Psoas muscle (tissue), 8 donors: ENCODE data around the gene COA3. TPM values are rescaled to one million over a fixed set of nuclear protein-coding genes. Genes with fewer than 3 reads are reported as not detected.

Source experiments
- ATAC-seq, 4 donors: fragments of 200-7000 bp; cut with Tn5 transposase; one replicate each; pipeline ENCODE4 v1.9.1; 2020; ENCODE audit warnings: moderate library complexity in 3 of 4, mild to moderate bottlenecking in 2 of 4
- DNase-seq, 2 donors: peaks; one replicate each; pipeline ENCODE4 v3.0.0-alpha.2; 2020
- H3K27ac ChIP-seq: fragments of 200-600 bp; one replicate; pipeline ENCODE4 v1.8.0; 2022
- H3K27me3 ChIP-seq, 3 donors: fragments of 200-600 bp in 1 of 3; one replicate each; pipeline versions ENCODE4 v1.6.1 to v1.8.0; 2013 to 2022; ENCODE audit warnings: low read length in 2 of 3, mild to moderate bottlenecking in 2 of 3, moderate library complexity in 1 of 3; ENCODE audit not compliant: insufficient read depth in 3 of 3
- H3K36me3 ChIP-seq, 2 donors: fragments of 200-600 bp in 1 of 2; one replicate each; pipeline versions ENCODE4 v1.6.1 to v1.8.0; 2013 to 2022; ENCODE audit warnings: low read depth in 1 of 2, mild to moderate bottlenecking in 1 of 2, moderate library complexity in 1 of 2; ENCODE audit not compliant: insufficient read depth in 1 of 2
- H3K4me1 ChIP-seq: fragments of 200-600 bp; one replicate; pipeline ENCODE4 v1.8.0; 2022
- H3K4me3 ChIP-seq: fragments of 200-600 bp; one replicate; pipeline ENCODE4 v1.8.0; 2022; ENCODE audit warnings: mild to moderate bottlenecking
- H3K9me3 ChIP-seq: fragments of 200-600 bp; one replicate; pipeline ENCODE4 v1.8.0; 2022
- CTCF ChIP-seq: fragments of 200-600 bp; IDR thresholded peaks from one replicate; pipeline ENCODE4 v1.8.0; 2022; ENCODE audit warnings: antibody characterized with exemption
- WGBS, 3 donors: extraction: QIAGEN DNeasy Blood & Tissue Kit; methylation state at CpG; one replicate each; pipeline versions ENCODE4 v1.1.6 to v1.1.7; 2013; 5-methylcytosine and 5-hydroxymethylcytosine counted together
- intact Hi-C, 2 donors: fragments of 100-400 bp; cut with DNase I; formaldehyde crosslinking; loops; one replicate each; pipeline versions ENCODE4 v1.11.0 to v1.14.2; 2022
- polyA plus RNA-seq, 3 donors: library from polyadenylated mRNA; stranded (reverse); fragments of 200-250 nt; gene quantifications; one replicate each; pipeline ENCODE4 v1.2.3, GENCODE V29; 2013
- total RNA-seq, 4 donors: library from RNA; stranded (reverse); fragmentation: NEBNext Ultra II Directional in 2 of 4; extraction: Animal tissue kit (Norgen Biotek cat#: 25700) in 2 of 4; gene quantifications; one replicate each; pipeline versions ENCODE4 v1.2.1 to v1.2.4, GENCODE V29; 2021 to 2023
- donor health status: healthy with polysubstance abuse.
- donor health status: DM: no; HTN: no; CAD: no; lungs with moderate emphysema.
- donor health status: Bipolar disorder and iron deficiency.
- donor health status: healthy.
- donor health status: DM: yes; HTN: yes; CAD: no.
- donor health status: DM: no; HTN: no; CAD: no.
- donor health status: DM: no; HTN: no; CAD: no.
- donor health status: DM: yes; HTN: yes; CAD: no.

COA3 gene
- total and polyA plus RNA-seq, 7 donors: 69.1 to 167 (median 85.2) TPM

- intact Hi-C loops: no loop called here
- whole genome bisulfite sequencing, 3 donors: 56 to 66% (median 62%) methylated on average over 3 of the region's 3 CpGs
Measured at GRCh38 chr17:42754782-42755181, 43.7 kb downstream of the COA3 start.

DNA sequence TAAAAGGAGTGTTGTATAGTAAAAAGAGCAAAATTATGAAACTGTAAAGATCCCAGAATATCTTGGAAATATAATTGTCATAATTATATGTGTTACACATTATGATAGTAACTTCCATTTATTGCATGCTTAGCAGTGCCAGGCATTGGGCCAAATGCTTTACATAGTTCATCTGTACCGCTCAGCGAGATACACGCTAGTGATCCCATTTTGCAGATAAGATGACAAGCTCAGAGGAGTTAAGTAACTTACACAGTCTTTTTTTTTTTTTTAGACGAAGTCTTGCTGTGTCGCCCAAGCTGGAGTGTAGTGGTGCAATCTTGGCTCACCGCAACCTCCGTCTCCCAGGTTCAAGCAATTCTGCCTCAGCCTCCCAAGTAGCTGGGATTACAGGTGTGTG lies 46.9 kb downstream of the COA3 start:
- WGBS, 3 donors: 54 to 59% (median 59%) methylated on average over 7 of the region's 7 CpGs
- Histone ChIP-seq H3K4me3 (no peak overlapping the region), H3K36me3 (no peaks in the 10 kb centered on the region), H3K27me3 (no peaks in the 10 kb centered on the region), H3K4me1 (peaks cover 5% of the 10 kb centered on the region), H3K9me3 (no peaks in the 10 kb centered on the region), H3K27ac (no peak overlapping the region)
- TF ChIP-seq CTCF: no peak
- no peak for DNase-seq
- ATAC-seq: no peak
- intact Hi-C loops: no loop called here

More at GRCh38 chr17:42754782-42755181, 43.7 kb downstream of the COA3 start:
- H3K4me1 ChIP-seq: peaks cover 5% of the 10 kb centered on the region
- TF ChIP-seq CTCF: no peak
- no peak overlapping the region for H3K4me3 ChIP-seq
- H3K27ac ChIP-seq: no peak overlapping the region
- DNase-seq (peak; percentile 83 to 91), ATAC-seq (peak; percentile 28 to 90 (median 82))
- H3K27me3 ChIP-seq: peaks cover 0 to 9% (median 0%) of the 10 kb centered on the region in 3 donors
- H3K9me3 ChIP-seq: no peaks in the 10 kb centered on the region
- H3K36me3 ChIP-seq: no peaks in the 10 kb centered on the region

DNA sequence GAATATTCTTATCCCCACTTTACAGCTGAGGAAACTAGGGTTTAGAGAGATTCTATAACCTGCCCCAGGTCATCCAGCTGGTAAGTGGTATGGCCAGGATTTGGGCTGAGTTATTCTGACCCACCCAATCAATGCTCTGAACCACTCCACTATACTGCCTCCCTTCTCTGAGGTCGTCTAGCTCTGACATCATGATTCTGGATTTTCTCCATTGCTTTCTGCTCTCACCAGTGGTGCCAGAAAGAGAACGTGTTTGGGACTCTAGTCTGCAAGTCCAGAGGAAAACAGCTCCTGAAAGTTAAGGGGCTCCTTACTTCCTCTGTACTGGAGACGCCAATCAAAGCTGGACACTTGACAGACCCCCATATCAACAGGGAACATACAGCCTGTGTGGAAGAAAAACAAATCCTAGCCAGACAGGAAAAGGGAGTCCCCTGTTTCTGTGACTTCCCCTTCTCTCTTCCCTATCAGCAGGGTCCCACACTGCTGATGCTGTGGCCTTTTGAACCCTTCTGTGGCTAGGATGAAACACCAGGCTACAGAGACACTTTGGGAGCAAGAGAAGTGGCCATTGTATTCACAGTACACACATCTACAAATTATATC lies 47.7 kb downstream of the COA3 start:
- no peak for TF ChIP-seq CTCF
- no peak overlapping the region for H3K27ac ChIP-seq
- H3K4me3 ChIP-seq: no peak overlapping the region
- no peaks in the 10 kb centered on the region for H3K27me3 ChIP-seq
- peaks cover 5% of the 10 kb centered on the region for H3K4me1 ChIP-seq
- no peaks in the 10 kb centered on the region for H3K36me3 ChIP-seq
- ATAC-seq (no peak), DNase-seq (no peak)
- intact Hi-C loops: no loop called here
- 24 to 43% (median 27%) methylated on average over 3 of the region's 3 CpGs for WGBS, 3 donors
- no peaks in the 10 kb centered on the region for H3K9me3 ChIP-seq

DNA sequence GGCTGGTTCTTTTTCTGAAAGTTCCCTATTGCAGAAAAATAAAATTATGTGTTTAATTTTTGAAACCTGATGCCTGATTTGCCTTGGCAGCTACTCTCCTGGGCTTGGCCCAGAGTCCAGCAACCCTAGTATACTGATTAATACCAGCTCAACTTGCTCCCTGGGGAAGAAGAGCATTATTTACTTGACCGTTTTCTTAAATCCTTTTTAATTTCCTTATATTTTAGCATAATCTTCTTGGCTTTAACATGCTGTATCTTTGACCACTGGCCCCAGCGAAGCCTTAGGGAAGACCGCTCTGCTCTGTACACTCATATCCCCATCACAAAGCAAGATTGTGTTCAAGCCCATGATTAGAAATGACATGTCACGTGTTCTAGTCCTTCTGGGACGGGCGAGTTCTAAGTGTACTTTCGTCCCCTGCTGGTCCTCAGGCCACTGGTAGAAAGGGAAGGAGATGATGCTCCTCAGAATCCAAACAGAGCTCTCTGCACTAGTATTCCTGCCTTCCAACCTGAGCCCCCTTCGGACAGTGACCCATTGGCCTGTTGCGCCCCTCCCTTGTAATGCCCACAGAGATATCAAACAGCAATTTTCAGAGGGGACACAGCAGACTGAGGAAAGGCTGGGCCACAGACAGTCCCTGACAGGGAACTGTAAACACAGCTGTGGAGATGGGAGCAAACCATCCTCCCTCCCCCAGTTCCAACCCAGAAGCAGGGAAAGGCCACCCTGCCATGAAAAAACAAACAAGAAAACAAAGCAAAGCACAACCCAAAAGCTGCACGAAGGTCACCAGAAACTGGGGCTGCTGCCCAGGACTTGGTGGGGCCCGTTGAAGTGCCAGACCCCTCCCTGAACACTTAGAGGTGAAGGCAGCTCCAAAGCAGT lies 49.4 kb downstream of the COA3 start:
- no peaks in the 10 kb centered on the region for H3K27me3 ChIP-seq
- DNase-seq: peak; percentile 35 to 69
- no peaks in the 10 kb centered on the region for H3K9me3 ChIP-seq
- 64 to 65% (median 65%) methylated on average over 11 of the region's 11 CpGs for WGBS, 3 donors
- H3K36me3 ChIP-seq: no peaks in the 10 kb centered on the region
- no peak overlapping the region for H3K4me3 ChIP-seq
- TF ChIP-seq CTCF: no peak
- ATAC-seq: no peak
- H3K4me1 ChIP-seq: peaks cover 8% of the 10 kb centered on the region
- peak overlapping the region; percentile 3 for H3K27ac ChIP-seq
- intact Hi-C loops: no loop called here
